ENCODE measurements around the gene VCAM1. TPM values are rescaled to one million over a fixed set of nuclear protein-coding genes. Genes with fewer than 3 reads are reported as not detected.

Gene VCAM1
- total RNA-seq, 1 experiment from 2014 or later = 0.08 TPM

DNA sequence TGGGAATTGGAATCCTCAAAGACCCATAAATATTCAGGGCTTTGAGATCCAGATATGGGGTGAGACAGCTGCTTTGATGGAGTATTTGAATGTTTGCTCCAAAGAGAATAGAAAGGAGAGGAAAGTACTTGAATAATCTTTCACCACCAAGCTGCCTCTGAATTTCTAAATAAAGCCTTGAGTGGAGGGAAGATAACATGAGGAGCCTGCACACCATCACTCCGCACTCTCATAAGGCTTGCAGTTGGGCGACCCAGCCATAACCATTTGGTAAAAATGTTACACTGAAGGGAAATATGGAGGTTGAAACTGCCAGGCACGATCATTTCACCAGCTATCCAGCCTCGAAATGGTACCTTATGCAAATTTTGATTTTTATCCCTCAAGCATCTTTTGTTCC lies 38.4 kb downstream of the VCAM1 start:
- no peaks in the 10 kb centered on the region for H3K4me1 ChIP-seq (ENCODE audit: control insufficient read depth, insufficient read depth, low read length)
- ChIA-PET CTCF (no interaction called here), POLR2A (no interaction called here)
- no peak overlapping the region for H3K27ac ChIP-seq (ENCODE audit: low read length)
- no peaks in the 10 kb centered on the region for H3K27me3 ChIP-seq (ENCODE audit: control insufficient read depth, insufficient read depth, low read length)
- no peak overlapping the region for H3K4me3 ChIP-seq (ENCODE audit: low read depth in 2 of 2, low read length in 2 of 2)
- TF ChIP-seq, protein P1, sequence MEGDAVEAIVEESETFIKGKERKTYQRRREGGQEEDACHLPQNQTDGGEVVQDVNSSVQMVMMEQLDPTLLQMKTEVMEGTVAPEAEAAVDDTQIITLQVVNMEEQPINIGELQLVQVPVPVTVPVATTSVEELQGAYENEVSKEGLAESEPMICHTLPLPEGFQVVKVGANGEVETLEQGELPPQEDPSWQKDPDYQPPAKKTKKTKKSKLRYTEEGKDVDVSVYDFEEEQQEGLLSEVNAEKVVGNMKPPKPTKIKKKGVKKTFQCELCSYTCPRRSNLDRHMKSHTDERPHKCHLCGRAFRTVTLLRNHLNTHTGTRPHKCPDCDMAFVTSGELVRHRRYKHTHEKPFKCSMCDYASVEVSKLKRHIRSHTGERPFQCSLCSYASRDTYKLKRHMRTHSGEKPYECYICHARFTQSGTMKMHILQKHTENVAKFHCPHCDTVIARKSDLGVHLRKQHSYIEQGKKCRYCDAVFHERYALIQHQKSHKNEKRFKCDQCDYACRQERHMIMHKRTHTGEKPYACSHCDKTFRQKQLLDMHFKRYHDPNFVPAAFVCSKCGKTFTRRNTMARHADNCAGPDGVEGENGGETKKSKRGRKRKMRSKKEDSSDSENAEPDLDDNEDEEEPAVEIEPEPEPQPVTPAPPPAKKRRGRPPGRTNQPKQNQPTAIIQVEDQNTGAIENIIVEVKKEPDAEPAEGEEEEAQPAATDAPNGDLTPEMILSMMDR (IDR thresholded peaks at IDR 0.05) = no peak
- TF ChIP-seq TCF7L2 (IDR thresholded peaks at IDR 0.05; ENCODE audit: low read depth, low read length) = no peak
- TF ChIP-seq, protein P2, sequence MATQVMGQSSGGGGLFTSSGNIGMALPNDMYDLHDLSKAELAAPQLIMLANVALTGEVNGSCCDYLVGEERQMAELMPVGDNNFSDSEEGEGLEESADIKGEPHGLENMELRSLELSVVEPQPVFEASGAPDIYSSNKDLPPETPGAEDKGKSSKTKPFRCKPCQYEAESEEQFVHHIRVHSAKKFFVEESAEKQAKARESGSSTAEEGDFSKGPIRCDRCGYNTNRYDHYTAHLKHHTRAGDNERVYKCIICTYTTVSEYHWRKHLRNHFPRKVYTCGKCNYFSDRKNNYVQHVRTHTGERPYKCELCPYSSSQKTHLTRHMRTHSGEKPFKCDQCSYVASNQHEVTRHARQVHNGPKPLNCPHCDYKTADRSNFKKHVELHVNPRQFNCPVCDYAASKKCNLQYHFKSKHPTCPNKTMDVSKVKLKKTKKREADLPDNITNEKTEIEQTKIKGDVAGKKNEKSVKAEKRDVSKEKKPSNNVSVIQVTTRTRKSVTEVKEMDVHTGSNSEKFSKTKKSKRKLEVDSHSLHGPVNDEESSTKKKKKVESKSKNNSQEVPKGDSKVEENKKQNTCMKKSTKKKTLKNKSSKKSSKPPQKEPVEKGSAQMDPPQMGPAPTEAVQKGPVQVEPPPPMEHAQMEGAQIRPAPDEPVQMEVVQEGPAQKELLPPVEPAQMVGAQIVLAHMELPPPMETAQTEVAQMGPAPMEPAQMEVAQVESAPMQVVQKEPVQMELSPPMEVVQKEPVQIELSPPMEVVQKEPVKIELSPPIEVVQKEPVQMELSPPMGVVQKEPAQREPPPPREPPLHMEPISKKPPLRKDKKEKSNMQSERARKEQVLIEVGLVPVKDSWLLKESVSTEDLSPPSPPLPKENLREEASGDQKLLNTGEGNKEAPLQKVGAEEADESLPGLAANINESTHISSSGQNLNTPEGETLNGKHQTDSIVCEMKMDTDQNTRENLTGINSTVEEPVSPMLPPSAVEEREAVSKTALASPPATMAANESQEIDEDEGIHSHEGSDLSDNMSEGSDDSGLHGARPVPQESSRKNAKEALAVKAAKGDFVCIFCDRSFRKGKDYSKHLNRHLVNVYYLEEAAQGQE (IDR thresholded peaks at IDR 0.05; ENCODE audit: insufficient read depth in 1 of 2, low read depth in 2 of 2, low read length in 1 of 2) = no peak
- TF ChIP-seq POLR2AphosphoS5 (IDR thresholded peaks at IDR 0.05; ENCODE audit: low read depth, low read length) = no peak
- no peak for TF ChIP-seq SIN3A (IDR thresholded peaks at IDR 0.05; ENCODE audit: borderline replicate concordance, insufficient read depth, low read depth, low read length)
- ATAC-seq = no peak
- no TSS peak for BruUV-seq (replicated peaks)
- H3K9me3 ChIP-seq (ENCODE audit: control insufficient read depth, insufficient read depth, low read depth, low read length) = no peaks in the 10 kb centered on the region
- in situ Hi-C loops (cut with HindIII; ENCODE audit: low pct_unique_long_range_greater_than_20kb, low sequenced_read_pairs) = no loop called here
- DNase-seq (ENCODE audit: low read depth, low spot score) = no peak
- intact Hi-C loops (cut with micrococcal nuclease; ENCODE audit: unreplicated experiment) = no loop called here
- no peaks in the 10 kb centered on the region for H3K36me3 ChIP-seq (ENCODE audit: control insufficient read depth, insufficient read depth, low read length)

DNA sequence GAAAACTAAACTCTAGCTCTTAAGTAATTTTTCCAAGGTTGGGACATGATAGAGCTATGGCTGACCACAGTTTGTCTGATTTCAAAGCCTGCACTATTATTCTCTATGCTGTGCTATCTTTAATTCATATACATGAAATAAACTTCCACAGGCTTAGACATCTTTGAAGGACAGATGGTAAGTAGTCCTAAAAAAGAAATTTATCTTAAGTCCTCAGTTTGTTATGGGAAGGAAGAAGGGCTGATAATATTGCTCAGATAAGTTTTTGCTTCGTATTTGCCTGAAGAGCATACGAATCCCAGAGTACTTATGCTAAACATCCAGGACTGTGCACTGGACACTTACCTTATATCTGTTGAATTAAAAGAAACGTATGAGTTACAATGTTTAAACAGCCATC lies 39.6 kb downstream of the VCAM1 start:
- intact Hi-C loops (cut with micrococcal nuclease; ENCODE audit: unreplicated experiment) (no loop called here), in situ Hi-C loops (cut with HindIII; ENCODE audit: low pct_unique_long_range_greater_than_20kb, low sequenced_read_pairs) (no loop called here)
- ChIA-PET POLR2A (no interaction called here), CTCF (no interaction called here)
- no TSS peak for BruUV-seq (replicated peaks)
- Histone ChIP-seq H3K9me3 (ENCODE audit: control insufficient read depth, insufficient read depth, low read depth, low read length) (no peaks in the 10 kb centered on the region), H3K4me1 (ENCODE audit: control insufficient read depth, insufficient read depth, low read length) (no peaks in the 10 kb centered on the region), H3K27ac (ENCODE audit: low read length) (no peak overlapping the region), H3K27me3 (ENCODE audit: control insufficient read depth, insufficient read depth, low read length) (no peaks in the 10 kb centered on the region), H3K36me3 (ENCODE audit: control insufficient read depth, insufficient read depth, low read length) (no peaks in the 10 kb centered on the region), H3K4me3 (ENCODE audit: low read depth in 2 of 2, low read length in 2 of 2) (no peak overlapping the region)
- no peak for TF ChIP-seq SIN3A (IDR thresholded peaks at IDR 0.05; ENCODE audit: borderline replicate concordance, insufficient read depth, low read depth, low read length)
- TF ChIP-seq, protein P1 (IDR thresholded peaks at IDR 0.05) = no peak
- TF ChIP-seq TCF7L2 (IDR thresholded peaks at IDR 0.05; ENCODE audit: low read depth, low read length) = no peak
- TF ChIP-seq, protein P2 (IDR thresholded peaks at IDR 0.05; ENCODE audit: insufficient read depth in 1 of 2, low read depth in 2 of 2, low read length in 1 of 2) = no peak
- TF ChIP-seq POLR2AphosphoS5 (IDR thresholded peaks at IDR 0.05; ENCODE audit: low read depth, low read length) = no peak
- DNase-seq (ENCODE audit: low read depth, low spot score) (no peak), ATAC-seq (no peak)

Data from Panc1 (cell line).